B cell (primary cell): Measurements from ENCODE around the gene DCTPP1.

Source experiments
- EZH2 ChIP-seq: IDR thresholded peaks from 2 replicates; pipeline ENCODE4 v1.6.1; 2012; ENCODE audit warnings: borderline replicate concordance, low read depth, mild to moderate bottlenecking, moderate library complexity, low read length; ENCODE audit not compliant: insufficient read depth, poor library complexity, severe bottlenecking
- TF ChIP-seq, protein P1 (sequence below): fragments of 200-600 bp; IDR thresholded peaks from one replicate; pipeline ENCODE4 v1.8.0; 2022; ENCODE audit warnings: antibody characterized with exemption, mild to moderate bottlenecking

DNA sequence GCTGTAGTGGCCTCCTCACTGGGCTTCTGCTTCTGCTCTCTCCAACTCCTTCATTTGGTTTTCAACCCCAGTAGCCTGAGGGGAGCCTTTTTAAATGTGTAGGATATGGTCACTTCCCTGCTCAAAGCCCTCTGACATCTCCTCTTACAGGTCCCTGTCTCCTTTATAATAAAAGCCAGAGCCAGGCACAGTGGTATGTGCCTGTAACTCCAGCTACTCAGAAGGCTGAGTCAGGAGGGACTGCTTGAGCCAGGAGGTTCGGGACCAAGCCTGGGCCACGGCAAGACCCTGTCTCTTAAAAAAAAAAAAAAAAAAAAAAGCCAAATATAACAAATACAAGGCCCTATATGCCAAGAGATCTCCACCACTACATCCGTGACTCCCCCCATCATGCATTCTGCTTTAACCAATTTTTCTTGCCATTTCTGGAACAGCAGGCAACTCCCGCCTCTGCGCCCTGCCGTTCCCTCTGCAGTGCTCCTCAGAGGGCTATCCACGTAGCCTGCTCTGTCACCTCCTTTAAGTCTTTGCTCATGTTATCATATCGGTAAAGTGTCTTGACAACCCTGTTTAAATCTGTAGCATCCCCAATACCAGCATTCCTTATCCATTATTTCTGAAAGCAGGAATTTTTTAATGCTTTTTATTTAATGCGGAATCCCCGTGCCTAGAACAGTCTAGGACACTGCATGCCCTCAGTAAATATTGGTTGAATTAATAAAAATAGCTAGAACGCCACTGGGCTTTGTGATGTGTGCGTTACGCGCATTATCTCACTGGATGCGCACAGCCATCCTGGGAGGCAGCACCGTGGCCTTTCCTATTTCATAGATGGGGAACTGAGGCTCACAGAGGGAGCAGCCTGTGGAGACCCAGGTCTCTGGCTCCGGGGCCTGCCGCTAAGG is 13.0 kb downstream of the DCTPP1 start:
- TF ChIP-seq, protein P1, sequence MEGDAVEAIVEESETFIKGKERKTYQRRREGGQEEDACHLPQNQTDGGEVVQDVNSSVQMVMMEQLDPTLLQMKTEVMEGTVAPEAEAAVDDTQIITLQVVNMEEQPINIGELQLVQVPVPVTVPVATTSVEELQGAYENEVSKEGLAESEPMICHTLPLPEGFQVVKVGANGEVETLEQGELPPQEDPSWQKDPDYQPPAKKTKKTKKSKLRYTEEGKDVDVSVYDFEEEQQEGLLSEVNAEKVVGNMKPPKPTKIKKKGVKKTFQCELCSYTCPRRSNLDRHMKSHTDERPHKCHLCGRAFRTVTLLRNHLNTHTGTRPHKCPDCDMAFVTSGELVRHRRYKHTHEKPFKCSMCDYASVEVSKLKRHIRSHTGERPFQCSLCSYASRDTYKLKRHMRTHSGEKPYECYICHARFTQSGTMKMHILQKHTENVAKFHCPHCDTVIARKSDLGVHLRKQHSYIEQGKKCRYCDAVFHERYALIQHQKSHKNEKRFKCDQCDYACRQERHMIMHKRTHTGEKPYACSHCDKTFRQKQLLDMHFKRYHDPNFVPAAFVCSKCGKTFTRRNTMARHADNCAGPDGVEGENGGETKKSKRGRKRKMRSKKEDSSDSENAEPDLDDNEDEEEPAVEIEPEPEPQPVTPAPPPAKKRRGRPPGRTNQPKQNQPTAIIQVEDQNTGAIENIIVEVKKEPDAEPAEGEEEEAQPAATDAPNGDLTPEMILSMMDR: no peak
- TF ChIP-seq EZH2: no peak
